ENCODE results near the gene STOML1. TPM values are rescaled to one million over a fixed set of nuclear protein-coding genes. Genes with fewer than 3 reads are reported as not detected.

STOML1 gene
- total and polyA plus RNA-seq, 9 of the 15 experiments (the other 6 are each of a cell fraction or from before 2014, with no cell fraction given), result 0.25 to 9.7 (median 4.6) TPM

GRCh38 chr15:74038707-74039655 lies 46.9 kb upstream of the STOML1 start (continued):
- TF ChIP-seq FOSL1 (tag; conservative IDR thresholded peaks at IDR 0.05) (peak; percentile 59), SOX6 (IDR thresholded peaks at IDR 0.05) (peak; percentile 46; the same call in 1 of the 2 replicates), KLF16 (IDR thresholded peaks at IDR 0.05) (0 out of 2 replicates have a peak, but pooled peaks have one; percentile 45)

DNA sequence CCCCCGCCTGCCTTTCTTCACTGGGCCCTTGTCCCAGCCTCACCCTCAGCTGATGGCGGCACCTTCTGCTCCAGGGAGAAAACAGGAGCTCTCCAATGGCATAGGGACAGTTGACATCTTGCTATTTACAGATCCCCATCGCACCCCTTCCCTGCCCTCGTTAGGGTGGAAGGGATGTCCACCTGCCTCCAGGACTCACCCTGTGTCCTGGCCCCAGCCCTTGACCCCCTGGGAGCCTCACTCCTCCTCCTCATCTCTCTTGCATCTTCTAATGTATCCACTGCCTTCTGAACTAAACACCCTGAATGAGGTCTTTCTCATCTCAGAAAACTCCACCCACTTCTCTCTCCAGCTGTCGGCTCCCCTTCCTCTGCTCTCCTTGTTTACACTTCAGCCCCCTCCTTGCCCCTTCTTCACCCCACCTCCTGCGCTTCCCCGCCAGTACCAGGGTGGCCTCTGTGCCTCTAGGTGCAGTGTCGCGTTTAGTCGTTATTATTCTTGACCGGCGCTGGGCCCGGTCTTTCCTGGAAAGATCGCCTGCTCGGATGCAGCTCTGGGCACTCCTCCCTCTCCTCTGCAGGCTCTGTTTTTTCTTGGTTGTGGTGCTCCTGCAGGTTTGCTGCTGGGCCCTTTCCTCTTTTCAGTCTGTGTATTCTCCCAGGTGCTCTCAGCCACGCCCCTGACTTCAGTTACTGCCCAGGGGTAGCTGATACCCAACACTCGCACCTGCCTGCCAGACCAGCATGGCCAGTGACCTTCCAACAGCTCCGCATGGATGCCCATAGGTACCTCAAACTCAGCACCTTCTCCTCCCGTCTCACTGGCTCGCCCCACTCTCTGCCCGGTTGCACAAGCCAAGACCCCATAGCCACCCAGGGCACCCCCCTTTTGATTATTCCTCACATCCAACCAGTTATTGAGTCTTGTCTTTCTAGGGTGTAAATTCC lies 45.3 kb upstream of the STOML1 start:
- 82% methylated on average over 12 of the region's 21 CpGs for WGBS (ENCODE audit: insufficient coverage, low coverage, missing lambda C conversion rate)
- peaks cover 0 to 25% of the 10 kb centered on the region in 2 experiments; a peak in 3 of 5 replicates for H3K27me3 ChIP-seq (ENCODE audit: control insufficient read depth in 2 of 2, insufficient read depth in 2 of 2, low read length in 2 of 2)
- no peak for FAIRE-seq
- H4K20me1 ChIP-seq (replicated peaks; ENCODE audit: control insufficient read depth, insufficient read depth, low read length), result peaks cover 30% of the 10 kb centered on the region
- no peak overlapping the region for H2AFZ ChIP-seq (ENCODE audit: low read depth, low read length)
- ATAC-seq, result no peak
- no peak overlapping the region for H3K27ac ChIP-seq (ENCODE audit: extremely low read depth, low read depth, low read length)
- H3K9ac ChIP-seq (ENCODE audit: insufficient read depth in 1 of 2, low read depth in 2 of 2, low read length in 2 of 2), result no peak overlapping the region
- no peak for TF ChIP-seq SP1 (CRISPR knock-in tag; IDR thresholded peaks at IDR 0.05)
- TF ChIP-seq PRPF4 (IDR thresholded peaks at IDR 0.05; ENCODE audit: insufficient read depth, low read depth, low read length, poor library complexity, severe bottlenecking), result no peak
- TF ChIP-seq, protein P1, sequence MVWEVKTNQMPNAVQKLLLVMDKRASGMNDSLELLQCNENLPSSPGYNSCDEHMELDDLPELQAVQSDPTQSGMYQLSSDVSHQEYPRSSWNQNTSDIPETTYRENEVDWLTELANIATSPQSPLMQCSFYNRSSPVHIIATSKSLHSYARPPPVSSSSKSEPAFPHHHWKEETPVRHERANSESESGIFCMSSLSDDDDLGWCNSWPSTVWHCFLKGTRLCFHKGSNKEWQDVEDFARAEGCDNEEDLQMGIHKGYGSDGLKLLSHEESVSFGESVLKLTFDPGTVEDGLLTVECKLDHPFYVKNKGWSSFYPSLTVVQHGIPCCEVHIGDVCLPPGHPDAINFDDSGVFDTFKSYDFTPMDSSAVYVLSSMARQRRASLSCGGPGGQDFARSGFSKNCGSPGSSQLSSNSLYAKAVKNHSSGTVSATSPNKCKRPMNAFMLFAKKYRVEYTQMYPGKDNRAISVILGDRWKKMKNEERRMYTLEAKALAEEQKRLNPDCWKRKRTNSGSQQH (CRISPR knock-in tag; IDR thresholded peaks at IDR 0.05), result no peak
- TF ChIP-seq, protein P2, sequence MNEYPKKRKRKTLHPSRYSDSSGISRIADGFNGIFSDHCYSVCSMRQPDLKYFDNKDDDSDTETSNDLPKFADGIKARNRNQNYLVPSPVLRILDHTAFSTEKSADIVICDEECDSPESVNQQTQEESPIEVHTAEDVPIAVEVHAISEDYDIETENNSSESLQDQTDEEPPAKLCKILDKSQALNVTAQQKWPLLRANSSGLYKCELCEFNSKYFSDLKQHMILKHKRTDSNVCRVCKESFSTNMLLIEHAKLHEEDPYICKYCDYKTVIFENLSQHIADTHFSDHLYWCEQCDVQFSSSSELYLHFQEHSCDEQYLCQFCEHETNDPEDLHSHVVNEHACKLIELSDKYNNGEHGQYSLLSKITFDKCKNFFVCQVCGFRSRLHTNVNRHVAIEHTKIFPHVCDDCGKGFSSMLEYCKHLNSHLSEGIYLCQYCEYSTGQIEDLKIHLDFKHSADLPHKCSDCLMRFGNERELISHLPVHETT (CRISPR knock-in tag; conservative IDR thresholded peaks at IDR 0.05 in 1 of 2, IDR thresholded peaks at IDR 0.05 in 1 of 2), result no peak
- no peaks in the 10 kb centered on the region for H3K79me2 ChIP-seq (ENCODE audit: control insufficient read depth, insufficient read depth, low read length)
- CTCF ChIA-PET (ENCODE audit: low intra/inter-chr PET ratio), result interaction anchor here (2.9 kb wide), 1 partner anchor 65 kb away, joined by 18 read pairs; no protein-coding TSS in a partner anchor
- peaks cover 3% of the 10 kb centered on the region for H3K9me1 ChIP-seq (ENCODE audit: control insufficient read depth, insufficient read depth, low read length)
- in situ Hi-C loops (cut with MboI), result loop anchor here (5.0 kb wide), 1 partner anchor 60 kb away; no protein-coding TSS in a partner anchor
- H3K36me3 ChIP-seq (ENCODE audit: control insufficient read depth, insufficient read depth, low read length), result peaks cover 45% of the 10 kb centered on the region; the same call in 1 of the 3 replicates
- peaks cover 4 to 14% of the 10 kb centered on the region in 2 experiments; a peak in 3 of 5 replicates for H3K4me1 ChIP-seq (replicated peaks in 1 of 2; ENCODE audit: control insufficient read depth in 2 of 2, insufficient read depth in 2 of 2, low read length in 2 of 2)
- no peaks in the 10 kb centered on the region for H3K9me3 ChIP-seq (replicated peaks; ENCODE audit: control insufficient read depth, insufficient read depth, low read depth, low read length)
- no peak overlapping the region for H3K4me2 ChIP-seq (ENCODE audit: insufficient read depth, low read length)
- no peak overlapping the region for H3K4me3 ChIP-seq
- DNase-seq (ENCODE audit: extremely low read depth in 1 of 4, low spot score in 3 of 4), result no peak
- POLR2A ChIA-PET, result interaction anchor here (0.6 to 1.2 kb wide), 4 partner anchors 14 to 1669 kb away, joined by 3 to 6 read pairs (median 3); partner anchors contain the start of gene EDC3
- intact Hi-C loops (cut with micrococcal nuclease), result loop anchor here (5.0 kb wide), 1 partner anchor 45 kb away; the partner anchor contains the start of genes PML and STOML1
- no TSS peak for BruUV-seq (replicated peaks)
